Measurements from ENCODE around the gene SLC25A46. TPM values are rescaled to one million over a fixed set of nuclear protein-coding genes. Genes with fewer than 3 reads are reported as not detected.

Gene SLC25A46
- total and polyA plus RNA-seq, 2 of the 8 experiments (the other 6 are each of a cell fraction or from before 2014, with no cell fraction given): 10.6 to 21.7 TPM

DNA sequence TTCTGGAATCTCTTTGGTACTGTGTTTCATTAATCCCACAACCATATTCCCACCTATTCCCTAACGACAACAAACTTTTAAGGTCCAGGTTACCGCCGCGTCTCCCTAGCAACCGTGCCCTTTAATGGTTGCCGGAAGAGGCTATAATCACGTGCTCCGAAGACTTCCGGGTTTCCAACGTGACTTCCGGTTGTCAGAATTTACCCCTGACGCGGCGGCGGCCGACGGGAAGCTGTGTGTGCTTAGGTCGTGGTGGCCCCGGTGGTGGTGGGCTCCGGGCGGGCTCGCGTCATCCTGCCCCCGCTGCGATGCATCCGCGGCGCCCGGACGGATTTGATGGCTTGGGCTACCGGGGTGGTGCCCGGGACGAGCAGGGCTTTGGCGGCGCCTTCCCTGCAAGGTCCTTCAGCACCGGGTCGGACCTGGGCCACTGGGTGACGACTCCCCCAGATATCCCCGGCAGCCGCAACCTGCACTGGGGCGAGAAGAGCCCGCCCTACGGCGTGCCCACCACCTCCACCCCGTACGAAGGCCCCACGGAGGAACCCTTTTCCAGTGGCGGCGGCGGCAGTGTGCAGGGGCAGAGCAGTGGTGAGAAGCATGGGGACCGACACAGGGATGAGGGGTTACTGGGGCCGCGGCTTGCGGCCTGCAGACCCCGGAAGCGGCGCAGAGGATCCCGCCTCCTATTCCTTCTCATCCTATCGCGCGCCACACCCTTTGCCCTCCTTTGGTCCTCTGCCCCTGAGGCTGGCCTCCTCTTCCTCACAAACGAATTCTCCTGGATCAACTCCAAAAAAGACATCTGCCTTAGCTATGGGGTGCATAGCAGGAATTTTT lies at the start of gene SLC25A46 (continued):
- TF ChIP-seq, protein P1, sequence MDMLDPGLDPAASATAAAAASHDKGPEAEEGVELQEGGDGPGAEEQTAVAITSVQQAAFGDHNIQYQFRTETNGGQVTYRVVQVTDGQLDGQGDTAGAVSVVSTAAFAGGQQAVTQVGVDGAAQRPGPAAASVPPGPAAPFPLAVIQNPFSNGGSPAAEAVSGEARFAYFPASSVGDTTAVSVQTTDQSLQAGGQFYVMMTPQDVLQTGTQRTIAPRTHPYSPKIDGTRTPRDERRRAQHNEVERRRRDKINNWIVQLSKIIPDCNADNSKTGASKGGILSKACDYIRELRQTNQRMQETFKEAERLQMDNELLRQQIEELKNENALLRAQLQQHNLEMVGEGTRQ (IDR thresholded peaks at IDR 0.05; ENCODE audit: low read length): peak; percentile 96
- TF ChIP-seq KDM1A (IDR thresholded peaks at IDR 0.05; ENCODE audit: borderline replicate concordance, low read length): no peak
- TF ChIP-seq NANOG (IDR thresholded peaks at IDR 0.05; ENCODE audit: insufficient read depth, low read depth, low read length, poor library complexity, severe bottlenecking): no peak
- TF ChIP-seq SP4 (IDR thresholded peaks at IDR 0.05; ENCODE audit: low read length): 0 out of 2 replicates have a peak, but pooled peaks have one; percentile 29
- peak; percentile 78 for TF ChIP-seq MAX (IDR thresholded peaks at IDR 0.05)
- TF ChIP-seq HDAC2 (IDR thresholded peaks at IDR 0.05; ENCODE audit: borderline replicate concordance in 1 of 2, low read depth in 2 of 2, low read length in 2 of 2): 0 out of 4 replicates have a peak, but pooled peaks of 1 of the 2 experiments have one; percentile 96
- TF ChIP-seq CREB1 (IDR thresholded peaks at IDR 0.05): peak; percentile 84
- TF ChIP-seq SRF (IDR thresholded peaks at IDR 0.05; ENCODE audit: low read depth, low read length): no peak
- no peak for TF ChIP-seq FOSL1 (IDR thresholded peaks at IDR 0.05; ENCODE audit: insufficient read depth, low read depth, low read length)
- TF ChIP-seq TAF7 (optimal IDR thresholded peaks at IDR 0.05; ENCODE audit: borderline replicate concordance, low read depth, low read length): no peak
- TF ChIP-seq GABPA (IDR thresholded peaks at IDR 0.05; ENCODE audit: borderline replicate concordance, insufficient read depth, low read length): peak; percentile 93; the same call in 1 of the 2 replicates
- TF ChIP-seq MAFK (IDR thresholded peaks at IDR 0.05; ENCODE audit: low read depth, low read length): no peak
- TF ChIP-seq CHD1 (IDR thresholded peaks at IDR 0.05; ENCODE audit: low read depth, low read length): no peak
- TF ChIP-seq TBP (IDR thresholded peaks at IDR 0.05; ENCODE audit: low read depth, low read length): peak; percentile 24; the same call in 1 of the 2 replicates
- TF ChIP-seq ATF3 (IDR thresholded peaks at IDR 0.05; ENCODE audit: insufficient read depth, low read depth, low read length): peak; percentile 85
- TF ChIP-seq, protein P2, sequence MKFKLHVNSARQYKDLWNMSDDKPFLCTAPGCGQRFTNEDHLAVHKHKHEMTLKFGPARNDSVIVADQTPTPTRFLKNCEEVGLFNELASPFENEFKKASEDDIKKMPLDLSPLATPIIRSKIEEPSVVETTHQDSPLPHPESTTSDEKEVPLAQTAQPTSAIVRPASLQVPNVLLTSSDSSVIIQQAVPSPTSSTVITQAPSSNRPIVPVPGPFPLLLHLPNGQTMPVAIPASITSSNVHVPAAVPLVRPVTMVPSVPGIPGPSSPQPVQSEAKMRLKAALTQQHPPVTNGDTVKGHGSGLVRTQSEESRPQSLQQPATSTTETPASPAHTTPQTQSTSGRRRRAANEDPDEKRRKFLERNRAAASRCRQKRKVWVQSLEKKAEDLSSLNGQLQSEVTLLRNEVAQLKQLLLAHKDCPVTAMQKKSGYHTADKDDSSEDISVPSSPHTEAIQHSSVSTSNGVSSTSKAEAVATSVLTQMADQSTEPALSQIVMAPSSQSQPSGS (IDR thresholded peaks at IDR 0.05; ENCODE audit: low read length): no peak
- peak; percentile 42 for TF ChIP-seq SAP30 (IDR thresholded peaks at IDR 0.05; ENCODE audit: insufficient read depth, insufficient replicate concordance, low read length)
- peak; percentile 92 for TF ChIP-seq ASH2L (IDR thresholded peaks at IDR 0.05; ENCODE audit: low read length)
- TF ChIP-seq JUND (IDR thresholded peaks at IDR 0.05; ENCODE audit: low read length): 0 out of 2 replicates have a peak, but pooled peaks have one; percentile 15
